Measurements from ENCODE around the gene AUTS2.

- no peak for TF ChIP-seq CTCF (IDR thresholded peaks at IDR 0.05)
- no peak for TF ChIP-seq POLR2A (IDR thresholded peaks at IDR 0.05)
Observed at GRCh38 chr7:70497793-70498192, 899.5 kb downstream of the AUTS2 start.
